OCI-LY7 (cell line): ENCODE results near the gene TRAM2. TPM values are rescaled to one million over a fixed set of nuclear protein-coding genes. Genes with fewer than 3 reads are reported as not detected.

Experiments
- BruUV-seq: library from RNA; stranded (reverse); fragments of 400-500 nt; replicated peaks from 2 replicates; lab custom pipeline; 2021; lab: Mats Ljungman, UMichigan
- CTCF ChIA-PET: fragments of 300-600 bp; sonication (Branson Sonifier 250); formaldehyde crosslinking; loops from one replicate; lab custom pipeline; 2022; ENCODE audit warnings: antibody characterized with exemption; ENCODE audit not compliant: unreplicated experiment; lab: Charles Lee
- POLR2A ChIA-PET: fragments of 300-600 bp; sonication (Branson Sonifier 250); formaldehyde crosslinking; loops from one replicate; lab custom pipeline; 2022; ENCODE audit warnings: antibody characterized with exemption; lab: Charles Lee
- DNase-seq: peaks from one replicate; pipeline ENCODE4 v3.0.0-alpha.2; 2015; ENCODE audit warnings: low spot score
- H2AFZ ChIP-seq: fragments of 200-600 bp; sonication (generic), shearing (Covaris generic); 2 replicates; pipeline ENCODE4 v1.6.1; 2014; ENCODE audit warnings: mild to moderate bottlenecking, antibody characterized with exemption, low read length, moderate library complexity
- H3K27ac ChIP-seq: fragments of 200-600 bp; sonication (generic); 2 replicates; pipeline ENCODE4 v1.5.1; 2014; ENCODE audit warnings: mixed run types, low read depth, mild to moderate bottlenecking, moderate library complexity, low read length, inconsistent platforms; ENCODE audit not compliant: poor library complexity, severe bottlenecking
- H3K36me3 ChIP-seq: fragments of 200-600 bp; sonication (generic); 2 replicates; pipeline ENCODE4 v1.6.1; 2014; ENCODE audit warnings: mild to moderate bottlenecking, antibody characterized with exemption, low read length, moderate library complexity, mixed read lengths; ENCODE audit not compliant: insufficient read depth
- H3K4me1 ChIP-seq: fragments of 200-600 bp; sonication (generic); 2 replicates; pipeline ENCODE4 v1.5.1; 2014; ENCODE audit warnings: mild to moderate bottlenecking, low read length; ENCODE audit not compliant: insufficient read depth, poor library complexity, severe bottlenecking
- H3K4me2 ChIP-seq: fragments of 200-600 bp; sonication (generic); 2 replicates; pipeline ENCODE4 v1.6.1; 2014; ENCODE audit warnings: mild to moderate bottlenecking, low read length
- H3K4me3 ChIP-seq: fragments of 200-600 bp; sonication (generic); 2 replicates; pipeline ENCODE4 v1.5.1; 2014; ENCODE audit warnings: mild to moderate bottlenecking, low read depth, low read length; ENCODE audit not compliant: poor library complexity, severe bottlenecking
- H3K79me2 ChIP-seq: fragments of 200-600 bp; sonication (generic); 2 replicates; pipeline ENCODE4 v1.6.1; 2016; ENCODE audit warnings: low read depth, mild to moderate bottlenecking, low read length, moderate library complexity, mixed read lengths; ENCODE audit not compliant: insufficient read depth
- H3K9me2 ChIP-seq: fragments of 200-600 bp; sonication (generic); 2 replicates; pipeline ENCODE4 v1.6.1; 2016; ENCODE audit warnings: mild to moderate bottlenecking, low read length, mixed read lengths; ENCODE audit not compliant: insufficient read depth
- H3K9me3 ChIP-seq: fragments of 200-600 bp; sonication (generic); 2 replicates; pipeline ENCODE4 v1.6.1; 2014; ENCODE audit warnings: mild to moderate bottlenecking, mixed run types, low read length, mixed read lengths
- H4K20me1 ChIP-seq: fragments of 200-600 bp; sonication (generic); 2 replicates; pipeline ENCODE4 v1.6.1; 2014; ENCODE audit warnings: mild to moderate bottlenecking, antibody characterized with exemption, low read length, moderate library complexity, mixed read lengths; ENCODE audit not compliant: insufficient read depth
- EZH2phosphoT487 ChIP-seq: fragments of 200-600 bp; sonication (generic); IDR thresholded peaks from 2 replicates; pipeline ENCODE4 v1.6.1; 2018; ENCODE audit warnings: low read depth, borderline replicate concordance, mild to moderate bottlenecking, mixed run types, antibody characterized with exemption, low read length, moderate library complexity, mixed read lengths
- intact Hi-C: fragments of 100-400 bp; cut with micrococcal nuclease; formaldehyde crosslinking; loops from one replicate; pipeline ENCODE4 v1.10.0; 2022; ENCODE audit not compliant: unreplicated experiment
- total RNA-seq, 2 experiments: library from RNA; depleted of rRNA in 1 of 2; stranded (reverse); fragments of >200 nt in 1 of 2; shearing (Covaris generic) in 1 of 2; gene quantifications; 2 replicates each; pipeline ENCODE4 v1.2.3, GENCODE V29; 2014 to 2022
- TF ChIP-seq, protein P1 (sequence below): fragments of 200-600 bp; sonication (generic); conservative IDR thresholded peaks from 2 replicates; pipeline ENCODE4 v1.5.1; 2014; ENCODE audit warnings: mild to moderate bottlenecking, antibody characterized with exemption, low read length, moderate library complexity, mixed read lengths

The TRAM2 gene
- total RNA-seq, 2 experiments from 2014 or later, result 19.3 to 38.2 TPM

DNA sequence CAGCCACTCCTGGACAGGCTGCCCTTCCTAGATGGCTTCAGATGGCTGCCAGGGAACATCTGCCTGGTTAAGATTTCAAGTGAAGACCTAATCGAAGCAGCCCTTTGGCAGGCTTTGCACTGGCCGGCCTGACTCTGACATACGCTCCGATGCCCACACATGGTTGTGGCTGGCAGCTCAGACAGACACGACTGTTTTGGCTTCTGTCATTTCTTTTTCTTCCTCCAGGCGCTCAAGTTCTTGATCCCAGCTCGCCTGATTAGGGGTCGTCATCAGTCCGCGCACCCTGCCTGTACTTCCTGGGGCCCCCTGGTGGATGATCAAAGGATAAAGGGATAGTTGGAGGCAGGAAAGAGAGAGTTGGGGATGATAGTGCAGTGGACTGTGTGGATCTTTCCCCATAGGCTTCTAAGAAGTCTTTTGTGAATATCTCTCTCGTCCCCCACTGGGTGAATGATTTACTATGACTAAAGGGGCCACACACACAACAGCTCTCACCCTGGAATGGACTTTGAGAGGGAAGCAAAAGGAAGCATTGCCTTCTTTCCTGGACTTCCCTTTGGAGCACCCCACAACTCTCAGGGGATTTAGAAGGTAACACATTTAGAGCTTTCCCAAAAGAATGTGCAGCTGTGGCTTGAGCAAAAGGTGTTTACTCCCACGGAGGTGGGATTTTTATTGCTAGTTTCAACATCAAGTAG lies 21.4 kb upstream of the TRAM2 start:
- CTCF ChIA-PET, result interaction anchor here (1.1 to 1.8 kb wide), 3 partner anchors 9 to 179 kb away, joined by 3 to 6 read pairs (median 4); no protein-coding TSS in a partner anchor
- no TSS peak for BruUV-seq
- intact Hi-C loops, result loop anchor here (1.0 kb wide), 1 partner anchor 22 kb away; no protein-coding TSS in a partner anchor
- H3K4me1 ChIP-seq, result peaks cover 67% of the 10 kb centered on the region
- H2AFZ ChIP-seq, result peak overlapping the region; percentile 95
- POLR2A ChIA-PET, result interaction anchor here (0.6 to 4.9 kb wide), 11 partner anchors 7 to 178 kb away, joined by 3 to 61 read pairs (median 3); partner anchors contain the start of genes EFHC1 and TRAM2
- no peak for TF ChIP-seq EZH2phosphoT487
- TF ChIP-seq, protein P1, sequence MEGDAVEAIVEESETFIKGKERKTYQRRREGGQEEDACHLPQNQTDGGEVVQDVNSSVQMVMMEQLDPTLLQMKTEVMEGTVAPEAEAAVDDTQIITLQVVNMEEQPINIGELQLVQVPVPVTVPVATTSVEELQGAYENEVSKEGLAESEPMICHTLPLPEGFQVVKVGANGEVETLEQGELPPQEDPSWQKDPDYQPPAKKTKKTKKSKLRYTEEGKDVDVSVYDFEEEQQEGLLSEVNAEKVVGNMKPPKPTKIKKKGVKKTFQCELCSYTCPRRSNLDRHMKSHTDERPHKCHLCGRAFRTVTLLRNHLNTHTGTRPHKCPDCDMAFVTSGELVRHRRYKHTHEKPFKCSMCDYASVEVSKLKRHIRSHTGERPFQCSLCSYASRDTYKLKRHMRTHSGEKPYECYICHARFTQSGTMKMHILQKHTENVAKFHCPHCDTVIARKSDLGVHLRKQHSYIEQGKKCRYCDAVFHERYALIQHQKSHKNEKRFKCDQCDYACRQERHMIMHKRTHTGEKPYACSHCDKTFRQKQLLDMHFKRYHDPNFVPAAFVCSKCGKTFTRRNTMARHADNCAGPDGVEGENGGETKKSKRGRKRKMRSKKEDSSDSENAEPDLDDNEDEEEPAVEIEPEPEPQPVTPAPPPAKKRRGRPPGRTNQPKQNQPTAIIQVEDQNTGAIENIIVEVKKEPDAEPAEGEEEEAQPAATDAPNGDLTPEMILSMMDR, result peak; percentile 86
- no peaks in the 10 kb centered on the region for H3K36me3 ChIP-seq
- H4K20me1 ChIP-seq, result no peaks in the 10 kb centered on the region
- H3K9me2 ChIP-seq, result no peaks in the 10 kb centered on the region
- H3K4me3 ChIP-seq, result peak overlapping the region; percentile 19
- no peaks in the 10 kb centered on the region for H3K9me3 ChIP-seq
- no peaks in the 10 kb centered on the region for H3K79me2 ChIP-seq
- peak; percentile 84 for DNase-seq
- peak overlapping the region; percentile 89 for H3K27ac ChIP-seq
- H3K4me2 ChIP-seq, result peak overlapping the region; percentile 84

GRCh38 chr6:52597738-52598122 lies 20.9 kb upstream of the TRAM2 start:
- POLR2A ChIA-PET, result interaction anchor here (0.7 to 4.9 kb wide), 12 partner anchors 8 to 177 kb away, joined by 3 to 61 read pairs (median 4); partner anchors contain the start of genes EFHC1 and TRAM2
- CTCF ChIA-PET, result interaction anchor here (0.5 to 2.4 kb wide), 7 partner anchors 7 to 179 kb away, joined by 3 to 8 read pairs (median 6); partner anchors contain the start of gene TRAM2
- intact Hi-C loops, result loop anchor here (1.0 kb wide), 1 partner anchor 21 kb away; no protein-coding TSS in a partner anchor
- TF ChIP-seq EZH2phosphoT487, result no peak
- TF ChIP-seq, protein P1, result no peak
- H3K4me3 ChIP-seq, result peak overlapping the region; percentile 19
- H2AFZ ChIP-seq, result peak overlapping the region; percentile 95
- H3K36me3 ChIP-seq, result no peaks in the 10 kb centered on the region
- peaks cover 67% of the 10 kb centered on the region for H3K4me1 ChIP-seq
- H3K9me2 ChIP-seq, result no peaks in the 10 kb centered on the region
- H3K27ac ChIP-seq, result peak overlapping the region; percentile 89
- no peaks in the 10 kb centered on the region for H3K79me2 ChIP-seq
- peak overlapping the region; percentile 84 for H3K4me2 ChIP-seq
- DNase-seq, result no peak
- no peaks in the 10 kb centered on the region for H3K9me3 ChIP-seq
- BruUV-seq, result no TSS peak
- no peaks in the 10 kb centered on the region for H4K20me1 ChIP-seq
